ENCODE data around the gene RBM28. TPM values are rescaled to one million over a fixed set of nuclear protein-coding genes. Genes with fewer than 3 reads are reported as not detected.

RBM28 gene
- total RNA-seq, 1 experiment from 2014 or later, result 49.3 TPM

DNA sequence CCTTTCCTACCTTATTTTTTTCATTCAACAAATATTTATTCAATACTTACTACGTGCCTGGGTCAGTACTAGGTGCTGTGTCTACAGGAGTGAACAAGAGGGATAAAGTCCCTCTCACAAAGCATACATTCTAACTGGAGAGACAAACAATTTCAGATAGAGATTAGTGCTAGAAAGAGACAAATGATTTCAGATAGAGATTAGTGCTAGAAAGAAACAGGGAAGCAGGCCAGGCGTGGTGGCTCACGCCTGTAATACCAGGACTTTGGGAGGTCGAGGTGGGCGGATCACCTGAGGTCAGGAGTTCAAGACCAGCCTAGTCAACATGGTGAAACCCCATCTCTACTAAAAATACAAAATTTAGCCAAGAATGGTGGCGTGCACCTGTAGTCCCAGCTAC, 34.6 kb downstream of the RBM28 start:
- peaks cover 25% of the 10 kb centered on the region for H3K36me3 Mint-ChIP-seq (ENCODE audit: insufficient read depth, unreplicated experiment)
- no peak overlapping the region for H3K27ac Mint-ChIP-seq (ENCODE audit: unreplicated experiment)
- H3K4me1 Mint-ChIP-seq (ENCODE audit: low read depth, unreplicated experiment), result no peaks in the 10 kb centered on the region
- no TSS peak for BruUV-seq (replicated peaks)
- intact Hi-C loops (cut with micrococcal nuclease; ENCODE audit: unreplicated experiment), result no loop called here
- no peaks in the 10 kb centered on the region for H3K27me3 Mint-ChIP-seq (ENCODE audit: unreplicated experiment)
- CTCF ChIA-PET, result interaction anchor here (0.7 kb wide), 1 partner anchor 154 kb away, joined by 3 read pairs; no protein-coding TSS in a partner anchor
- no peak overlapping the region for H3K4me3 Mint-ChIP-seq (ENCODE audit: low read depth, unreplicated experiment)
- no peak for DNase-seq
- no peaks in the 10 kb centered on the region for H3K9me3 Mint-ChIP-seq (ENCODE audit: low read depth, unreplicated experiment)
- TF ChIP-seq, protein P1, sequence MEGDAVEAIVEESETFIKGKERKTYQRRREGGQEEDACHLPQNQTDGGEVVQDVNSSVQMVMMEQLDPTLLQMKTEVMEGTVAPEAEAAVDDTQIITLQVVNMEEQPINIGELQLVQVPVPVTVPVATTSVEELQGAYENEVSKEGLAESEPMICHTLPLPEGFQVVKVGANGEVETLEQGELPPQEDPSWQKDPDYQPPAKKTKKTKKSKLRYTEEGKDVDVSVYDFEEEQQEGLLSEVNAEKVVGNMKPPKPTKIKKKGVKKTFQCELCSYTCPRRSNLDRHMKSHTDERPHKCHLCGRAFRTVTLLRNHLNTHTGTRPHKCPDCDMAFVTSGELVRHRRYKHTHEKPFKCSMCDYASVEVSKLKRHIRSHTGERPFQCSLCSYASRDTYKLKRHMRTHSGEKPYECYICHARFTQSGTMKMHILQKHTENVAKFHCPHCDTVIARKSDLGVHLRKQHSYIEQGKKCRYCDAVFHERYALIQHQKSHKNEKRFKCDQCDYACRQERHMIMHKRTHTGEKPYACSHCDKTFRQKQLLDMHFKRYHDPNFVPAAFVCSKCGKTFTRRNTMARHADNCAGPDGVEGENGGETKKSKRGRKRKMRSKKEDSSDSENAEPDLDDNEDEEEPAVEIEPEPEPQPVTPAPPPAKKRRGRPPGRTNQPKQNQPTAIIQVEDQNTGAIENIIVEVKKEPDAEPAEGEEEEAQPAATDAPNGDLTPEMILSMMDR (IDR thresholded peaks at IDR 0.05; ENCODE audit: unreplicated experiment), result no peak

DNA sequence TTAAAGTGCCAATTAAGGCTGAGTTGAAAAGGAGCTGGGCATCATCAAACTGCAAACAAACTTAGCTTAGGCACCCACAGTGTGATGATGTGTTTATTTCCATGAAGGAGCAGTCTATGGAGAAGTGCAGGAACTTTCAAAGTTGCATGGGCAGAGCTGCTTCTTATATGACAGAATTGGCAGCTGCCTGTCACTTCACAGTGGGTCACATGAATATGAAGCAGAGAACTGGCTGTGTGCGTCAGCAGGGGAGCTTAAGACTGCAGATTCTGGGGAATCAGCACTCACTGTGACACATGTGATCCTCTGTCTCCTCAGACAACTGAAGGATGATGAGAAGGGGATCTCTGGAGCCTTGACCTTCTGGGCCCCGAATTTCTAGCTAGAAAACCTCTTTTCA, 36.6 kb downstream of the RBM28 start:
- BruUV-seq (replicated peaks), result no TSS peak

DNA sequence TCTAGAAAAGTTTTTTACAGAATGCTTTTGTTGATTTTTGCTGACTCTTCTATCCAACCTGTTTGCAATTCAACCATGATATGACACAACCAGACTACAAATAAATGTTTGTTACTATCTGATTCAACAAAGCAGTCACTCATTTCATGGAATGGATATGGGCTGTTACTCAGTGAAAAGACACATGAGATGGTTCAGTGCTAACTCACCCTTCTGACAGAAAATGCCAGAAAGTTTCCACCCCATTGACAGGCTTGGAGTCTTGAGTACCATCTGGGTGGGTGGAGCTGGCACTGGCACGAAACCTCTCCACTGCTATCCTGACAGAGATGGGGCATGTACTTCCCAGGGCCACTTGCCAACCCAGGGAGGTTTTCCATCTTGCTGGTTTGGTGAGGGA, 39.5 kb downstream of the RBM28 start:
- Mint-ChIP-seq H3K36me3 (ENCODE audit: insufficient read depth, unreplicated experiment) (peaks cover 16% of the 10 kb centered on the region), H3K4me1 (ENCODE audit: low read depth, unreplicated experiment) (no peaks in the 10 kb centered on the region), H3K27ac (ENCODE audit: unreplicated experiment) (no peak overlapping the region), H3K9me3 (ENCODE audit: low read depth, unreplicated experiment) (no peaks in the 10 kb centered on the region), H3K4me3 (ENCODE audit: low read depth, unreplicated experiment) (no peak overlapping the region), H3K27me3 (ENCODE audit: unreplicated experiment) (no peaks in the 10 kb centered on the region)
- no TSS peak for BruUV-seq (replicated peaks)
- TF ChIP-seq, protein P1 (IDR thresholded peaks at IDR 0.05; ENCODE audit: unreplicated experiment), result no peak
- no peak for DNase-seq
- intact Hi-C loops (cut with micrococcal nuclease; ENCODE audit: unreplicated experiment), result no loop called here
- CTCF ChIA-PET, result no interaction called here

More for the DNA sequence above, 36.6 kb downstream of the RBM28 start:
- Mint-ChIP-seq H3K27me3 (ENCODE audit: unreplicated experiment) (no peaks in the 10 kb centered on the region), H3K27ac (ENCODE audit: unreplicated experiment) (no peak overlapping the region), H3K9me3 (ENCODE audit: low read depth, unreplicated experiment) (no peaks in the 10 kb centered on the region), H3K4me1 (ENCODE audit: low read depth, unreplicated experiment) (no peaks in the 10 kb centered on the region), H3K36me3 (ENCODE audit: insufficient read depth, unreplicated experiment) (peaks cover 19% of the 10 kb centered on the region), H3K4me3 (ENCODE audit: low read depth, unreplicated experiment) (no peak overlapping the region)
- intact Hi-C loops (cut with micrococcal nuclease; ENCODE audit: unreplicated experiment), result no loop called here
- TF ChIP-seq, protein P1 (IDR thresholded peaks at IDR 0.05; ENCODE audit: unreplicated experiment), result no peak
- DNase-seq, result no peak
- CTCF ChIA-PET, result no interaction called here

DNA sequence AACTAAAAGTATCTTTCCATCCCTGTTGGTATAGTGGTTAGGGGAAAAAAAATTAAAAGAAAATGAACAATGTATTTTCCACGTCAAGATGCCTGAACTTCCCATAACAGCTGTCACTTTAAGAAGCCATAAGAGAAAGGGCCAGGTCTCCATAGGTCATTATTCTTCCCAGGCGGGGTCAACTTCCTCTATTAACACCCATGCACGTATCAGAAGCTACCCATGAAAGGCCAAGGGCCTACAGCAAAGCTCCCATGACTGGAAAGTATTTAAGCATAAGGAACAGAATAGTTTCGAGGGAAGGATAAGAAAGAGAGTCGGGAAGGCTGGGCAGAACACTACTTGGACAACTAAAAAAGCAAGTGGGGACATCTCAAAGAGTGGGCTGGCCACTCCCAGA, 40.1 kb downstream of the RBM28 start:
- H3K9me3 Mint-ChIP-seq (ENCODE audit: low read depth, unreplicated experiment), result no peaks in the 10 kb centered on the region
- no peak overlapping the region for H3K27ac Mint-ChIP-seq (ENCODE audit: unreplicated experiment)
- intact Hi-C loops (cut with micrococcal nuclease; ENCODE audit: unreplicated experiment), result no loop called here
- CTCF ChIA-PET, result no interaction called here
- peaks cover 16% of the 10 kb centered on the region for H3K36me3 Mint-ChIP-seq (ENCODE audit: insufficient read depth, unreplicated experiment)
- TF ChIP-seq, protein P1 (IDR thresholded peaks at IDR 0.05; ENCODE audit: unreplicated experiment), result no peak
- no peak overlapping the region for H3K4me3 Mint-ChIP-seq (ENCODE audit: low read depth, unreplicated experiment)
- H3K27me3 Mint-ChIP-seq (ENCODE audit: unreplicated experiment), result no peaks in the 10 kb centered on the region
- BruUV-seq (replicated peaks), result no TSS peak
- DNase-seq, result no peak
- no peaks in the 10 kb centered on the region for H3K4me1 Mint-ChIP-seq (ENCODE audit: low read depth, unreplicated experiment)
